PC-3 (cell line): ENCODE measurements around the gene NELFE.

Experiments
- CTCF ChIP-seq: fragments of 300-600 bp; sonication (generic); conservative IDR thresholded peaks from 2 replicates; pipeline ENCODE4 v1.5.1; 2017; ENCODE audit warnings: antibody characterized with exemption, low read depth, mild to moderate bottlenecking, low read length
- EZH2 ChIP-seq: fragments of 300-600 bp; sonication (generic); IDR thresholded peaks from one replicate; pipeline ENCODE4 v1.6.1; 2017; ENCODE audit warnings: antibody characterized with exemption, mild to moderate bottlenecking, low read length; ENCODE audit not compliant: unreplicated experiment

GRCh38 chr6:31905041-31905440 is 53.7 kb downstream of the NELFE start:
- TF ChIP-seq EZH2: no peak
- no peak for TF ChIP-seq CTCF
